ENCODE results near the gene STH.

Gene STH

DNA sequence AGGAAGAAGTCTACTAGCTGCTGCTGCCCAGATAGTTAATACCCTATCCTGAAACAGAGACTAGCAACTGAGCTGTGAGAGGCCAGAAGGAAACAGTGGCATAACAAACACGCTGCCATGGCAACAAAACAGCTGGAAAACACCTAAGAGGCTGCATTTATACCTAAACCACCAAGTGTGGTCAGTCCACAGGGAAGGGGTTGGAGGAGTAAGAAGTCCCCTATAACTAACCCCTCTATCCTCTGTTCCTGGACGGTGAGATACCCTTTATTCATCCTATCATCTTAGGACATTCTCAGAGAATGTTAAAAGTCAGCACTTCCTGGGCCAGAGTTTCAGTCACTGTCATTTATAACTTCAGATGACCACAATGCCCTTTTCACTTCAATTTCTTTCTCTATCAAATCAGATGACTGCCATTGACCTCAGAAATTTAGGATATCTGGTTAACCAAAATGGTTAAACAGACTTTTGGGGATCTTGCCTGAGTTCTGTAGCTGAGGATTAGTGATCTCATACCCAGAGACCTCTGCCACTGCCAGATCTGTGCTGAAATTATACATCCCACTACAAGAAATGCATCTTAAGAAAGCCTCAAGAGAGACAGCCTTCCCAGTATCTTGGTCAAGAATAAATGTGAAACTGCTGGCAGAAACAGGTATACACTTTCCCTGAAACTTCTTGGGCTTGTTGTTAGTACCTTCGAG is 36.2 kb downstream of the STH start:
- in situ Hi-C loops (cut with HindIII; ENCODE audit: low pct_ligation_motif_present, low pct_unique_long_range_greater_than_20kb, low sequenced_read_pairs), result no loop called here
- no peak for DNase-seq

DNA sequence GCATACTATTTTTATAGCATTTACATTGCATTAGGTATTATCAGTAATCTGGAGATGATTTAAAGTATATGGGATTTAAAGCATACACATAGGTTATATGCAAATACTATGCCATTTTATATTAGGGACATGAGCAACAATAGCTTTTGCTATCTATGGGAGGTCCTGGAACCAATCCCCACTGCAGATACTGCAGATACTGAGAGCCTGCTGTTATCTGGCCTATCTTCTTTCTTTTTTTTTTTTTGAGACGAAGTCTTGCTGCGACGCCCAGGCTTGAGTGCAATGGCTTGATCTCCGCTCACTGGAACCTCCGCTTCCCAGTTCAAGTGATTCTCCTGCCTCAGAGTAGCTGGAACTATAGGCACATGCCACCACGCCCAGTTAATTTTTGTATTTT is 37.4 kb downstream of the STH start:
- no peak for DNase-seq
- in situ Hi-C loops (cut with HindIII; ENCODE audit: low pct_ligation_motif_present, low pct_unique_long_range_greater_than_20kb, low sequenced_read_pairs), result no loop called here

DNA sequence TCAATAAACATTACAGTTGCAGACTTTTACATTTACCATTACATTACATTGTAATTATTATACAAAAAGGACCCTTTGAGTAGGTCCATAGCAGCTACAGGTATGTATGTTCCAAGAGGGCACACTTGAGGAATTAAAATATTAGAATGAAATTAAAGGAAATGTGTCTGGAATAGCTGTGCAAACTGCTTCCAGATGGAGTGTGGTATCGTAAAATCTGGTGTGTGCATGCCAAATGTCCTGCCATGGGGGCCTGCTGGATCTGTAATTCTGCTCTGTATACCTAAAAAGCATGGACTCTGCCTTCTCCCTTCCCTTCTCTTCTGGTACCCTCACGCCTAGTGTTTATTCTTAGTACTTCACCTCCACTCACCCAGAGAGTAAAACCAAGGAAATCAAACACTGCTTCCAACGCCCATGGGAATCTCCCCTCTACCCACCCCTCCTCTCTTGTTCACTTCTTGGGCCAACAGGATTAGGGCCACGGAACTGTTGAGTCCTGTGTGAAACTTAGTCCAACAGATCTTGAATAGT is 38.7 kb downstream of the STH start:
- no peak for DNase-seq
- in situ Hi-C loops (cut with HindIII; ENCODE audit: low pct_ligation_motif_present, low pct_unique_long_range_greater_than_20kb, low sequenced_read_pairs), result no loop called here

DNA sequence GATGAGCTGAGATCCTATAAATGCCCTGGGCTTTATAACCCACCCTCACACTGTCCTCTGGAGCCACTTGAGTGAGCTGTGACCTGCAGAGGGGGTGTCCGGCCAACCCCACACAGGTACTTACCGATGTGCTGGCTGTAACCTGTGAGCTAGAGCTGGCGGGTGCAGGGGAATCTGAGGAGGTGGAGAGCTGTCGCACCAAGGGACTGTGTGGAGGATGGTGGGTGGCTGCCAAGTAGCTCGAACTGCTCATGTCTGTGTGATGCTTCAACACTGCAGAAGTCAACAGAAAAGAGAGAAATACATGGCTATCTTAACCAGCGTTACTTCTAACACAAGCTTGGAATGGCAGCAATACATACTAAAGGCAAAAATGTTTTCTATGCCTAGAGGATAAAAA is 39.4 kb downstream of the STH start:
- no peak for DNase-seq
- in situ Hi-C loops (cut with HindIII; ENCODE audit: low pct_ligation_motif_present, low pct_unique_long_range_greater_than_20kb, low sequenced_read_pairs), result no loop called here

DNA sequence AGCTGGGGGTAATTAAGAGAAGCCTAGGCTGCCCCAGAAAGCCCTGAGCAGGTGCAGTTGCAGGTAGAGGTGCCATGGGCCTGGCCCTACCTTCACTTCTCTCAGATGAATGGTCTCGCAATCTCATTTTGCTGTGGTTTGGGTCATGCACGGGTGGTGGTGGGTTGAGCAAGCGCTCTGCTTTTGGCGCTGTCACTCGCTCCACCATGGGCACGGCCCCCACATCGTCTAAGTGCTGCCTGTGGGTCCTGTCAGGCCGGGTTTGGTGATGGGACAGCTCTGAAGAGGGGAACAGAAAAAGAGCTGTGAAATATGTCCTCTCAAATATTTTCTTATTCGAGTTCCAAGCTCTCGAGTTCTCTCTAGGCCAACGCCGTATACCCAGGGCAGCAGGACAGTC is 39.9 kb downstream of the STH start:
- no peak for DNase-seq
- in situ Hi-C loops (cut with HindIII; ENCODE audit: low pct_ligation_motif_present, low pct_unique_long_range_greater_than_20kb, low sequenced_read_pairs), result no loop called here

DNA sequence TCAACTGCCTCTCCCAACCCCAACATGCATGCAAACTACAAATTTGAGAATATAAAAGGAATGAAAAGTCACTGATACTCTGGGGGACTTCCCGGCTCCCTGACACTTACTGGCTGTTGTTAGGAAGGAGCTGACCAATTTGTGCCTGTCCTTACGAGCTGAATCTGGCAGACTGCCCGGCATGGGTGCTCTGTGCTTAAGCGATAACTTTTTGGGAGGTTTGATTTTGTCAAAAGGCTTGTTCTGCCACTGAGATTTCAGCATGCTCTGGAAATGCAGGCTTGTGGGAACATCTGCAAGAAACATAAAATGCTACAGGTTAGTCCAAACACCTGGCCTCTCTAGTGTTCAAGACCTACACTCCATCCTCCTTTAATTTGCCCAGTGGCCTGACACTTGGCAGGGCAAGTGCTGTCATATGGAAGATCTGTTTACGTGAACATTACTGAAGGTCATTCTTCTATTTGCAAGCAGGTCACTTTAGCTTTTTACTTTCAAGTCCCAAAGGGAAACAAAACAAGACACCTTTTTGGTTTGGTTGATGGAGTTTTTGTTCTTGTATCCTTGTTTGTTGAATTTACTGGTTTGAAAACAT is 40.6 kb downstream of the STH start:
- no peak for DNase-seq
- in situ Hi-C loops (cut with HindIII; ENCODE audit: low pct_ligation_motif_present, low pct_unique_long_range_greater_than_20kb, low sequenced_read_pairs), result no loop called here

DNA sequence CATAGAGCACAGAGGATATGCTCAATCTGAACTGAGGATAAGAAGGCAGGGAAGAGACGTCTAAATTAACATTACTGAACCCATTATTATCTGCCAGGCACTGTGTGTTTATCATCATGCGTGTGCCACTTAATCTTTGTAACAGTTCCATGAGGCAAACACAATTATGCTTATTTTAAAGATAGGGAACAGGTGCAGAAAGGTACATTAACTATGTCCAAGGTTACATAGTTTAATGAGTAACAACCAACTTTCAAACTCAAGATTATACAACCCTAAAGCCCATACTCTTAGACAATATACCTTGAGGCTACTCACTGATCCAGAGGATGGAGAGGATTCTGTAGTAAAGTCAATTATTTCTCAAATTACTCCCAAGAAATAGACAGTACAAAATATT is 43.2 kb downstream of the STH start:
- in situ Hi-C loops (cut with HindIII; ENCODE audit: low pct_ligation_motif_present, low pct_unique_long_range_greater_than_20kb, low sequenced_read_pairs), result no loop called here
- DNase-seq, result no peak

DNA sequence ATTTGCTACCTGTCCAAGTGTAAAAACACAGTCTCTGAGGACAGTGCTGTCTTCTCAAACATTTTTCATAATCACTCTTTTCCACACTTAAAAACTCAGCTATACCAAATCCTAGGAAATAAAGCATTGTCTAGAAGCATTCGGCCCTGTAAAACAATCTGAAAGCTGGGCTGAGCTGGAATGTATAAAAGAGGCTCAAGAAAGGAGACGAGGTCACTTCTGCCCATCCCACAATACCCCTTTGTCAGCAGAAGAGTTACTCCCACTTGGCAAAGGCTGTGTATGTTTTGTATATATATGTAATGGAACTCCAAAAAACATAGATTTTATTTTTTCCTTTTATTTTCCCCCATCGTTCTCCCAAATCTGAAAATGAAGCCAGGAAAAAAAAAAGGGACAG is 43.9 kb downstream of the STH start:
- no peak for DNase-seq
- in situ Hi-C loops (cut with HindIII; ENCODE audit: low pct_ligation_motif_present, low pct_unique_long_range_greater_than_20kb, low sequenced_read_pairs), result no loop called here

DNA sequence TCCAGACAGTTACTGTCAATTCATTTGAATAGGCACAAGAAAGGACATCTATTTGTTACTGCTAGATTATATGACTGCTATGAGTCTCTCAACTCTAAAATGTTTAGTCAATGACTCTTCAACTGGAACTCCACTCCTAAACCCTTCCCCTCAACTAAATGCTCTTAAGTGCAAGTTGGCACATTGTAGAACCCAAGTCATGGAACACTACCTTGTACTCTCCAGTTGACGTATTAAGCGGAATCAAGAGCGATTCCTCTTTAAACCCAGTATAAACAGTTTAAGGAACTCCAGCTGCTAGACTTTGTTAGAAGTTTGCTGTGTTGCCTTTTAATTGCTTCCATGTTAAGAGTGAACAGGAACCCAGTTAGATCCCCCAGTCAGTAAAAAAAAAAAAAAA is 44.6 kb downstream of the STH start:
- in situ Hi-C loops (cut with HindIII; ENCODE audit: low pct_ligation_motif_present, low pct_unique_long_range_greater_than_20kb, low sequenced_read_pairs), result no loop called here
- no peak for DNase-seq

DNA sequence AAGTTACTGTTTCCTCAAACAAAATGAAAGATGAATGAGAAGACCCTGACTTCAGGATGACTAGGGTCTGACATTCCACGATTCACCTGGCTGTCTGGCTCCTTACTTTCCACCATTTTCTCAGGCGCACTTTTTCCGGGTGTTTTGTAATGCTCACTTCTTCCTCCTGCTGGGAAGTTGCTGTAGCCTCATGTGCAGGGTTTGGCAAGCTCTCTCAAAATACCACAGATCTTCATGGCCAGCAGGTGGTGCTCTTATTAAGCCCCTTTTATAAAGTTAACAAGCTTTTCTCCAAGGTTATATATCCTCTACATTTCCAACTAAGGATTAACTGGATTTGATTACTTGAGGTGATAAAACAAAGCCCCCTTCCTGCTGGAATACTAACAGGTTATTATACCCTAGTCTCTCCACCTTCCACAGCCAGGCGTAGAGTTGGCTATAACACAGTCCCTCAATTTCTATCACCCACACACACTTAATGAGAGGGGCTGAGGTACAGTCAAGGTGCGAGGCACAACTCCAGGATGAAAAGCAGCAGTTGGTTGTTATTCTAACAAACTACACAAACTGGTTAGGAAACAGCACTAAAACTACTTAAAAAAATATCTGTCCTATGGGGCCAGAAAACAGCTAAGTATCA is 45.4 kb downstream of the STH start:
- peak; percentile 91 for DNase-seq
- in situ Hi-C loops (cut with HindIII; ENCODE audit: low pct_ligation_motif_present, low pct_unique_long_range_greater_than_20kb, low sequenced_read_pairs), result no loop called here

DNA sequence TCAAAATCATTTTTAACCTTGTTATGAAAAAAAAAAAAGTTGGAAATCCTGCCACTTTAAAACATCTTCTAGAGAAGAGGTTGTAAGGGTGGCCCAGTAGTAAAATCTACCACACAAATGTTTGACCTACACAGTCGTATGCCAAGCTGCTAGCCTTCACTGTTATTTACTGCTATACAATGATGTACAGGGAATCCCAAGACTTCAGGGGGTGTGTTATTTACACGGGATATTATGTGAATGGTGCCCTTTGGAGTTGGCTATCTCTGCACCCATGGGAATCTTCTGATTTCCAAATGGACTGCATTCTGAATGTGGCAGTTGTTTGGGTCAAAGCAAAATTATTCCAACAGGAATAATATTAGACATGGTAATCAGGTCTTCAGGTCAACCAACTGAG is 45.9 kb downstream of the STH start:
- in situ Hi-C loops (cut with HindIII; ENCODE audit: low pct_ligation_motif_present, low pct_unique_long_range_greater_than_20kb, low sequenced_read_pairs), result no loop called here

DNA sequence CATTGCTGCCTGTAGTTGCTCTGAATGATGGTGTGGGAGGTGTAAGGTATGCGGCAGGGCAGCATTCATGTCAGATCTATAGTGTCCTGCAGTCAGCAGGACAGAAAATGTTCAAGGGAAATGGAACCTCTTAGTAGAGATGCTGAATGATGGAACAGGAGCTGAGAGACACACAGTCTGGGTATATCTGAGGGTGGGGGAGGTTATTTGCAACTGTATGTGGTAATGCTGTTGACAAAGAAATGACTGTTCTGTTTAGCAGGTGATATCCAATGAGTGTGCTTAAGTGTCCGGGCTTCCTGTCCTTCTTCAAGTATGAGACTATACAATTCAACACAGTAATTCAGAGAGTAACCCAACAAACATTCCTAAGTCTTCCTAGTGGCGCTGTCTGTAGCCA is 46.6 kb downstream of the STH start:
- in situ Hi-C loops (cut with HindIII; ENCODE audit: low pct_ligation_motif_present, low pct_unique_long_range_greater_than_20kb, low sequenced_read_pairs), result no loop called here

More for the DNA sequence above, 45.9 kb downstream of the STH start:
- no peak for DNase-seq

DNA sequence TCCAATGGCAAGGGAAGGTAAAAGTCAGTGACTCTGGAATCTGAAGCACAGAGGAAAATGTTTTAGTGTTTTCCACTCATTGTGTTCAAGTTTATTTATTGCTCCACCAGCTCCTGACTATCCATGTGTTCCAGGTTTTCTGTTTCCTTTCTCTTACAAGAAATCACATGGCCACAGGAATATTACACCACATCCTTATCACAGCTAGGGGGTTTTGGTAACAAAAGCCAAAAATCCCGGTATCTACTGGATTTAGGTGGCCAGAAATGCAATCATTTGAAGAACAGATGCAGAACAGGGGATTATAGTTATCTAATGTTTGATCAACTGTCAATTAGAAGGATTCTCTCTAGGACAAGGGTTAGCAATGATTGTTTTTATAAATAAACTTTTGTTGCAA is 47.9 kb downstream of the STH start:
- in situ Hi-C loops (cut with HindIII; ENCODE audit: low pct_ligation_motif_present, low pct_unique_long_range_greater_than_20kb, low sequenced_read_pairs), result no loop called here
- no peak for DNase-seq

More for the DNA sequence above, 46.6 kb downstream of the STH start:
- no peak for DNase-seq

DNA sequence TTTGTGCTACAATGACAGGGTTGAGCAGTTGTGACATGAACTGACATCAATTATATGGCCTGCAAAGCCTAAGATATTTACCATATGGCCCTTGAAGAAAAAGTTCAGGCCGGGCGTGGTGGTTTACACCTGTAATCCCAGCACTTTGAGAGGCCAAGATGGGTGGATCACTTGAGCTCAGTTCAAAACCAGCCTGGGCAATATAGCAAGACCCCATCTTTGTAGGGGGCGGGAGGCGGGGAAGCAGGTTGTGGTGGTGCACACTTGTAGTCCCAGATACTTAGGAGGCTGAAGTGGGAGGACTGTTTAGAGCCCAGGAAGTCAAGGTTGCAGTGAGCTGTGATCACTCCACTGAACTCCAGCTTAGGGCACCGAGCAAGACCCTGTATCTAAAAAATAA is 48.3 kb downstream of the STH start:
- in situ Hi-C loops (cut with HindIII; ENCODE audit: low pct_ligation_motif_present, low pct_unique_long_range_greater_than_20kb, low sequenced_read_pairs), result no loop called here

DNA sequence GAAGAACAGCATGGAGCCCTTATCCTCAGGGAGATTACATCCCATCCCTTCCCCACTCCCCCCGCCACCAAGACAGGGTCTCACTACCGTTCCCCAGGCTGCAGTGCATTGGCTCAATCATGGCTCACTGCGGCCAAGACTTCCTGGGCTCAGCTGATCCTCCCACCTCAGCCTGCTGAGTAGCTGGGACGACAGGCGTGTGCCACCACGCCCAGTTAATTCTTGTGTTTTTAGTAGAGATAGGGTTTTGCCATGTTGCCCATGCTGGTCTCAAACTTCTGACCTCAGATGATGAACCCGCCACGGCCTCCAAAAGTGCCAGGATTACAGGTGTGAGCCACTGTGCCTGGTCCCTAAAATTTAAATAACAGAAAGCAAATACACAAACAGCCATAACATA is 48.8 kb downstream of the STH start:
- no peak for DNase-seq

More for the DNA sequence above, 48.3 kb downstream of the STH start:
- DNase-seq, result no peak

More for the DNA sequence above, 48.8 kb downstream of the STH start:
- in situ Hi-C loops (cut with HindIII; ENCODE audit: low pct_ligation_motif_present, low pct_unique_long_range_greater_than_20kb, low sequenced_read_pairs), result no loop called here
